GM12892 (cell line): ENCODE data around the gene CIC.

ENCODE experiments used
- POLR2A ChIP-seq: IDR thresholded peaks from 2 replicates; pipeline ENCODE4 v1.6.1; 2011; ENCODE audit warnings: low read depth, low read length, control low read depth
- POLR2AphosphoS5 ChIP-seq: IDR thresholded peaks from 2 replicates; pipeline ENCODE4 v1.6.1; 2011; ENCODE audit warnings: low read depth, low read length, control low read depth
- TAF1 ChIP-seq: IDR thresholded peaks from 2 replicates; pipeline ENCODE4 v1.6.1; 2011; ENCODE audit warnings: low read depth, mild to moderate bottlenecking, control low read depth, low read length, borderline replicate concordance

GRCh38 chr19:42333018-42333417, 64.0 kb downstream of the CIC start:
- TF ChIP-seq TAF1 (no peak), POLR2A (no peak), POLR2AphosphoS5 (no peak)
